Adrenal gland (tissue), 19 donors: ENCODE data around the gene CD151. TPM values are rescaled to one million over a fixed set of nuclear protein-coding genes. Genes with fewer than 3 reads are reported as not detected.

Experiments
- DNase-seq, 7 donors: peaks; one replicate each; pipeline ENCODE4 v3.0.0-alpha.2; 2019 to 2020
- H3K27ac ChIP-seq, 5 donors: fragments of 200-600 bp; sonication (generic) in 4 of 5; 1 replicate in 3 of 5; 2 replicates in 2 of 5; pipeline versions ENCODE4 v1.5.1 to v1.8.0; 2016 to 2020; ENCODE audit warnings: mild to moderate bottlenecking in 1 of 5
- H3K27me3 ChIP-seq: fragments of 200-600 bp; 2 replicates; pipeline ENCODE4 v1.8.0; 2021
- H3K36me3 ChIP-seq, 2 donors: fragments of 200-600 bp; replicated peaks in 1 of 2; 1 replicate in 1 of 2; 2 replicates in 1 of 2; pipeline versions ENCODE4 v1.5.1 to v1.8.0; 2018 to 2022
- H3K4me1 ChIP-seq, 2 donors: fragments of 200-600 bp; replicated peaks in 1 of 2; 1 replicate in 1 of 2; 2 replicates in 1 of 2; pipeline versions ENCODE4 v1.5.1 to v1.8.0; 2018 to 2021
- H3K4me3 ChIP-seq, 4 donors: fragments of 200-600 bp; sonication (generic) in 3 of 4; one replicate each; pipeline ENCODE4 v1.5.1; 2016 to 2018
- H3K9me3 ChIP-seq, 3 donors: fragments of 200-600 bp; sonication (generic) in 1 of 3; replicated peaks in 1 of 3; 1 replicate in 2 of 3; 2 replicates in 1 of 3; pipeline versions ENCODE4 v1.5.1 to v1.8.0; 2016 to 2021
- CTCF ChIP-seq, 6 experiments: fragments of 450-650 bp in 4 of 6; fragments of 200-600 bp in 2 of 6; sonication (generic) in 1 of 6; IDR thresholded peaks; 1 replicate in 5 of 6; 2 replicates in 1 of 6; pipeline versions ENCODE4 v1.5.1 to v1.8.0; 2016 to 2021; ENCODE audit warnings: antibody characterized with exemption in 6 of 6, mild to moderate bottlenecking in 2 of 6, moderate library complexity in 1 of 6
- POLR2A ChIP-seq, 2 donors: fragments of 450-650 bp; IDR thresholded peaks; one replicate each; pipeline ENCODE4 v1.6.1; 2017; ENCODE audit warnings: antibody characterized with exemption in 2 of 2, mild to moderate bottlenecking in 2 of 2, moderate library complexity in 1 of 2
- WGBS, 4 donors: extraction: QIAGEN DNeasy Blood & Tissue Kit in 2 of 4; methylation state at CpG; one replicate each; pipeline versions ENCODE4 v1.1.5 to v1.1.7; 2013 to 2017; 5-methylcytosine and 5-hydroxymethylcytosine counted together
- intact Hi-C, 2 donors: fragments of 100-400 bp; cut with DNase I; formaldehyde crosslinking; loops; one replicate each; pipeline versions ENCODE4 v1.14.1 to v1.15.0; 2022 to 2023
- long read RNA-seq, 10 donors: library from polyadenylated mRNA in 3 of 10; unstranded in 2 of 10; stranded (forward) in 1 of 10; transcript quantifications; one replicate each; pipeline ENCODE4 v2.0.0 and lab custom pipeline, GENCODE V29; 2021 to 2026
- polyA plus RNA-seq, 3 donors: library from polyadenylated mRNA; stranded (reverse); fragments of 200-250 nt in 2 of 3; fragments of 350-450 nt in 1 of 3; fragmentation: Illumina TruSeq in 1 of 3; extraction: RNeasy Lipid Tissue Mini Kit (QIAGEN cat#74804) in 1 of 3; gene quantifications; one replicate each; pipeline ENCODE4 v1.2.3, GENCODE V29; 2013 to 2014
- total RNA-seq, 9 donors: library from RNA; depleted of rRNA in 4 of 9; stranded (reverse); fragments of >200 nt in 4 of 9; fragments of 120-200 nt in 1 of 9; fragmentation: NEBNext Ultra II Directional in 1 of 9; extraction: Animal tissue kit (Norgen Biotek cat#: 25700) in 1 of 9; gene quantifications; one replicate each; pipeline versions ENCODE4 v1.1.0 to v1.2.4, GENCODE V29; 2013 to 2023
- donor health status: healthy with polysubstance abuse.
- donor health status: Bipolar disorder and iron deficiency.
- donor health status: DM: yes; HTN: yes; CAD: no.
- donor health status: DM: no; HTN: no; CAD: no.
- donor health status: DM: no; HTN: no; CAD: no.
- donor health status: DM: yes; HTN: yes; CAD: no.

The CD151 gene
- total RNA-seq (100 to 1,000 TPM; 182 to 387 (median 326) TPM), polyA plus RNA-seq (100 to 1,000 TPM; 111 to 268 (median 246) TPM)
- long read RNA-seq, donor 1, transcript CD151-201 (9 exons, 1,545 nt) = minor isoform, 11 of 119 reads
- long read RNA-seq, donor 1, transcript CD151-203 (8 exons, 1,486 nt) = minor isoform, 36 of 119 reads
- long read RNA-seq, donor 1, transcript CD151-202 (9 exons, 1,658 nt) = major isoform, 56 of 119 reads
- long read RNA-seq, donor 1, partial matches to known transcripts = 16 of 119 reads
- long read RNA-seq, donor 1, other reads (novel, unspliced or antisense) = 0 of 119 reads
- long read RNA-seq, donor 2, transcript CD151-202 (9 exons, 1,658 nt) = minor isoform, 32 of 433 reads
- long read RNA-seq, donor 2, transcript CD151-203 (8 exons, 1,486 nt) = major isoform, 35 of 433 reads
- long read RNA-seq, donor 2, partial matches to known transcripts = 13 of 433 reads
- long read RNA-seq, donor 2, other reads (novel, unspliced or antisense) = 348 of 433 reads
- long read RNA-seq, donor 3, transcript CD151-202 (9 exons, 1,658 nt) = minor isoform, 22 of 470 reads
- long read RNA-seq, donor 3, transcript CD151-203 (8 exons, 1,486 nt) = major isoform, 28 of 470 reads
- long read RNA-seq, donor 3, partial matches to known transcripts = 36 of 470 reads
- long read RNA-seq, donor 3, other reads (novel, unspliced or antisense) = 380 of 470 reads
- long read RNA-seq, donor 4, transcript CD151-203 (8 exons, 1,486 nt) = major isoform, 9 of 28 reads
- long read RNA-seq, donor 4, transcript CD151-202 (9 exons, 1,658 nt) = major isoform, 9 of 28 reads
- long read RNA-seq, donor 4, partial matches to known transcripts = 1 of 28 reads
- long read RNA-seq, donor 4, other reads (novel, unspliced or antisense) = 8 of 28 reads
- long read RNA-seq, donor 5, transcript CD151-201 (9 exons, 1,545 nt) = minor isoform, 26 of 561 reads
- long read RNA-seq, donor 5, transcript CD151-220 (8 exons, 1,835 nt) = minor isoform, 7 of 561 reads
- long read RNA-seq, donor 5, transcript CD151-203 (8 exons, 1,486 nt) = minor isoform, 173 of 561 reads
- long read RNA-seq, donor 5, transcript CD151-202 (9 exons, 1,658 nt) = major isoform, 233 of 561 reads
- long read RNA-seq, donor 5, partial matches to known transcripts = 43 of 561 reads
- long read RNA-seq, donor 5, other reads (novel, unspliced or antisense) = 76 of 561 reads
- long read RNA-seq, donor 6, transcript CD151-203 (8 exons, 1,486 nt) = major isoform, 11 of 35 reads
- long read RNA-seq, donor 6, transcript CD151-202 (9 exons, 1,658 nt) = minor isoform, 9 of 35 reads
- long read RNA-seq, donor 6, partial matches to known transcripts = 4 of 35 reads
- long read RNA-seq, donor 6, other reads (novel, unspliced or antisense) = 11 of 35 reads
- long read RNA-seq, donor 7, transcript CD151-203 (8 exons, 1,486 nt) = major isoform, 24 of 62 reads
- long read RNA-seq, donor 7, transcript CD151-202 (9 exons, 1,658 nt) = minor isoform, 12 of 62 reads
- long read RNA-seq, donor 7, partial matches to known transcripts = 24 of 62 reads
- long read RNA-seq, donor 7, other reads (novel, unspliced or antisense) = 0 of 62 reads
- long read RNA-seq, donor 8, transcript CD151-203 (8 exons, 1,486 nt) = major isoform, 36 of 123 reads
- long read RNA-seq, donor 8, transcript CD151-201 (9 exons, 1,545 nt) = minor isoform, 5 of 123 reads
- long read RNA-seq, donor 8, transcript CD151-202 (9 exons, 1,658 nt) = minor isoform, 35 of 123 reads
- long read RNA-seq, donor 8, partial matches to known transcripts = 31 of 123 reads
- long read RNA-seq, donor 8, other reads (novel, unspliced or antisense) = 11 of 123 reads
- long read RNA-seq, donor 9, transcript CD151-201 (9 exons, 1,545 nt) = minor isoform, 6 of 89 reads
- long read RNA-seq, donor 9, transcript CD151-203 (8 exons, 1,486 nt) = minor isoform, 25 of 89 reads
- long read RNA-seq, donor 9, transcript CD151-202 (9 exons, 1,658 nt) = major isoform, 36 of 89 reads
- long read RNA-seq, donor 9, partial matches to known transcripts = 16 of 89 reads
- long read RNA-seq, donor 9, other reads (novel, unspliced or antisense) = 5 of 89 reads
- long read RNA-seq, donor 10, transcript CD151-203 (8 exons, 1,486 nt) = major isoform, 7 of 9 reads
- long read RNA-seq, donor 10, partial matches to known transcripts = 0 of 9 reads
- long read RNA-seq, donor 10, other reads (novel, unspliced or antisense) = 0 of 9 reads

- Histone ChIP-seq H3K9me3 (no peaks in the 10 kb centered on the region), H3K27me3 (no peaks in the 10 kb centered on the region), H3K36me3 (peaks cover 0 to 16% of the 10 kb centered on the region in 2 donors), H3K27ac (peak within 1 kb of the TSS in 4 of 5 donors; percentile 78 to 90 (median 87)), H3K4me1 (peaks cover 41 to 71% of the 10 kb centered on the region in 2 donors), H3K4me3 (peak within 1 kb of the TSS in 3 of 4 donors; percentile 25 to 91 (median 69))
- peak in 6 of 7 donors; percentile 42 to 65 (median 56) for DNase-seq
- intact Hi-C loops = no loop called here
- WGBS, 4 donors = 0 to 33% (median 2%) methylated on average over 2 to 67 of the region's 67 CpGs
- TF ChIP-seq CTCF (IDR thresholded peaks at IDR 0.05) (peak in 2 of 6 experiments; percentile 13 to 19), POLR2A (IDR thresholded peaks at IDR 0.05) (peak in 1 of 2 donors; percentile 24)
Measured at GRCh38 chr11:832529-833113, at the start of gene CD151. Gene CD151 (plus strand): TSS chr11:832952. CDS start chr11:836070, 3,118 bp downstream.

- Histone ChIP-seq H3K27me3 (peaks cover 4% of the 10 kb centered on the region), H3K27ac (peak overlapping the region in 2 of 5 donors; percentile 17 to 29), H3K4me1 (peaks cover 0 to 9% of the 10 kb centered on the region in 2 donors), H3K9me3 (no peaks in the 10 kb centered on the region), H3K36me3 (no peaks in the 10 kb centered on the region), H3K4me3 (no peak overlapping the region)
- 18 to 26% (median 26%) methylated on average over 23 to 24 of the region's 24 CpGs for WGBS, 4 donors
- TF ChIP-seq POLR2A (IDR thresholded peaks at IDR 0.05) = no peak
- TF ChIP-seq CTCF (IDR thresholded peaks at IDR 0.05) = peak; percentile 37 to 73 (median 60)
- intact Hi-C loops = no loop called here
- peak in 6 of 7 donors; percentile 72 to 88 (median 80) for DNase-seq
Measured at GRCh38 chr11:783581-784015, 49.2 kb upstream of the CD151 start.
